Measurements from ENCODE around the gene UPK3B.
"Not testable (repeated sequence)": the region's sequence is repeated elsewhere in the genome, so short reads cannot be mapped to it uniquely, and the experiment has no call there.

Gene UPK3B

GRCh38 chr7:76485822-76486610 lies 24.3 kb upstream of the UPK3B start:
- not testable (repeated sequence) for DNase-seq (ENCODE audit: low read depth, low spot score); H3K4me3 ChIP-seq (ENCODE audit: low read length)

GRCh38 chr7:76486618-76487017 lies 23.7 kb upstream of the UPK3B start:
- not testable (repeated sequence) for DNase-seq (ENCODE audit: low read depth, low spot score); H3K4me3 ChIP-seq (ENCODE audit: low read length)

GRCh38 chr7:76487969-76488368 lies 22.4 kb upstream of the UPK3B start:
- not testable (repeated sequence) for DNase-seq (ENCODE audit: low read depth, low spot score); H3K4me3 ChIP-seq (ENCODE audit: low read length)

- not testable (repeated sequence) for H3K4me3 ChIP-seq (ENCODE audit: low read length); DNase-seq (ENCODE audit: low read depth, low spot score)
Observed at GRCh38 chr7:76492139-76492538, 18.2 kb upstream of the UPK3B start.

- not testable (repeated sequence) for DNase-seq (ENCODE audit: low read depth, low spot score); H3K4me3 ChIP-seq (ENCODE audit: low read length)
Observed at GRCh38 chr7:76495717-76496116, 14.6 kb upstream of the UPK3B start.

GRCh38 chr7:76497918-76498582 lies 12.3 kb upstream of the UPK3B start:
- H3K4me3 ChIP-seq (ENCODE audit: low read length); DNase-seq (ENCODE audit: low read depth, low spot score): not testable (repeated sequence)

GRCh38 chr7:76498583-76499200 lies 11.7 kb upstream of the UPK3B start:
- not testable (repeated sequence) for DNase-seq (ENCODE audit: low read depth, low spot score)

GRCh38 chr7:76499201-76499923 lies 11.0 kb upstream of the UPK3B start:
- not testable (repeated sequence) for H3K4me3 ChIP-seq (ENCODE audit: low read length); DNase-seq (ENCODE audit: low read depth, low spot score)

More at GRCh38 chr7:76498583-76499200, 11.7 kb upstream of the UPK3B start:
- H3K4me3 ChIP-seq (ENCODE audit: low read length) = not testable (repeated sequence)

- H3K4me3 ChIP-seq (ENCODE audit: low read length) = not testable (repeated sequence)
Observed at GRCh38 chr7:76499924-76500241, 10.5 kb upstream of the UPK3B start.

GRCh38 chr7:76502224-76502623 lies 8.1 kb upstream of the UPK3B start:
- DNase-seq (ENCODE audit: low read depth, low spot score) = not testable (repeated sequence)

More at GRCh38 chr7:76499924-76500241, 10.5 kb upstream of the UPK3B start:
- DNase-seq (ENCODE audit: low read depth, low spot score) = not testable (repeated sequence)

GRCh38 chr7:76502836-76503235 lies 7.5 kb upstream of the UPK3B start:
- DNase-seq (ENCODE audit: low read depth, low spot score) = not testable (repeated sequence)

More at GRCh38 chr7:76502224-76502623, 8.1 kb upstream of the UPK3B start:
- not testable (repeated sequence) for H3K4me3 ChIP-seq (ENCODE audit: low read length)

GRCh38 chr7:76503244-76503643 lies 7.1 kb upstream of the UPK3B start:
- not testable (repeated sequence) for DNase-seq (ENCODE audit: low read depth, low spot score); H3K4me3 ChIP-seq (ENCODE audit: low read length)

More at GRCh38 chr7:76502836-76503235, 7.5 kb upstream of the UPK3B start:
- not testable (repeated sequence) for H3K4me3 ChIP-seq (ENCODE audit: low read length)

GRCh38 chr7:76504351-76505167 lies 5.8 kb upstream of the UPK3B start:
- not testable (repeated sequence) for DNase-seq (ENCODE audit: low read depth, low spot score)

GRCh38 chr7:76505168-76506080 lies 4.9 kb upstream of the UPK3B start:
- DNase-seq (ENCODE audit: low read depth, low spot score) = no peak
- H3K4me3 ChIP-seq (ENCODE audit: low read length) = no peak overlapping the region

More at GRCh38 chr7:76504351-76505167, 5.8 kb upstream of the UPK3B start:
- H3K4me3 ChIP-seq (ENCODE audit: low read length) = not testable (repeated sequence)

- no peak for DNase-seq (ENCODE audit: low read depth, low spot score)
- no peak overlapping the region for H3K4me3 ChIP-seq (ENCODE audit: low read length)
Observed at GRCh38 chr7:76506081-76506440, 4.3 kb upstream of the UPK3B start.

GRCh38 chr7:76506643-76507042 lies 3.7 kb upstream of the UPK3B start:
- DNase-seq (ENCODE audit: low read depth, low spot score) = not testable (repeated sequence)

GRCh38 chr7:76507723-76508406 lies 2.5 kb upstream of the UPK3B start:
- no peak for DNase-seq (ENCODE audit: low read depth, low spot score)
- no peak overlapping the region for H3K4me3 ChIP-seq (ENCODE audit: low read length)

More at GRCh38 chr7:76506643-76507042, 3.7 kb upstream of the UPK3B start:
- not testable (repeated sequence) for H3K4me3 ChIP-seq (ENCODE audit: low read length)
